ENCODE measurements around the gene TM4SF20. TPM values are rescaled to one million over a fixed set of nuclear protein-coding genes. Genes with fewer than 3 reads are reported as not detected.

TM4SF20 gene
- total RNA-seq, 3 donors from 2014 or later (not counting 1 experiment from before 2014, with no cell fraction given), result not detected

- no peaks in the 10 kb centered on the region for H3K36me3 Mint-ChIP-seq
- Histone ChIP-seq H3K27ac (ENCODE audit: low read length) (no peak overlapping the region), H3K4me1 (ENCODE audit: control insufficient read depth, insufficient read depth, low read length) (peaks cover 4% of the 10 kb centered on the region), H3K27me3 (ENCODE audit: control insufficient read depth, insufficient read depth, low read length) (no peaks in the 10 kb centered on the region), H3K36me3 (ENCODE audit: control insufficient read depth, insufficient read depth, low read length) (no peaks in the 10 kb centered on the region), H3K4me3 (ENCODE audit: low read length) (no peak overlapping the region), H3K9me3 (ENCODE audit: control insufficient read depth, insufficient read depth, low read length) (no peaks in the 10 kb centered on the region)
- ATAC-seq (no peak), DNase-seq (no peak)
- H3K27ac Mint-ChIP-seq, result no peak overlapping the region
- intact Hi-C loops (cut with micrococcal nuclease), result no loop called here
- no peaks in the 10 kb centered on the region for H3K9me3 Mint-ChIP-seq
- no peak for TF ChIP-seq CTCF (IDR thresholded peaks at IDR 0.05)
- peaks cover 5 to 8% of the 10 kb centered on the region in 2 donors for H3K27me3 Mint-ChIP-seq (ENCODE audit: low read depth in 2 of 2)
- H3K4me3 Mint-ChIP-seq, result no peak overlapping the region
- peaks cover 0 to 7% of the 10 kb centered on the region in 2 donors for H3K4me1 Mint-ChIP-seq
Observed at GRCh38 chr2:227402321-227402720, 23.2 kb upstream of the TM4SF20 start.

GRCh38 chr2:227401550-227401949 is 22.4 kb upstream of the TM4SF20 start:
- peaks cover 0 to 7% of the 10 kb centered on the region in 2 donors for H3K4me1 Mint-ChIP-seq

GRCh38 chr2:227398684-227399670 is 19.9 kb upstream of the TM4SF20 start:
- DNase-seq, result no peak
- 60% methylated on average over 3 of the region's 4 CpGs for WGBS (ENCODE audit: insufficient coverage)
- Mint-ChIP-seq H3K27ac (no peak overlapping the region), H3K36me3 (no peaks in the 10 kb centered on the region), H3K4me3 (no peak overlapping the region), H3K27me3 (ENCODE audit: low read depth in 2 of 2) (peaks cover 0 to 5% of the 10 kb centered on the region in 2 donors), H3K4me1 (no peaks in the 10 kb centered on the region), H3K9me3 (no peaks in the 10 kb centered on the region)
- H3K27ac ChIP-seq (ENCODE audit: low read length), result no peak overlapping the region
- no peak for TF ChIP-seq CTCF (IDR thresholded peaks at IDR 0.05)
- no peaks in the 10 kb centered on the region for H3K36me3 ChIP-seq (ENCODE audit: control insufficient read depth, insufficient read depth, low read length)
- no peak for ATAC-seq
- H3K4me3 ChIP-seq (ENCODE audit: low read length), result no peak overlapping the region
- H3K27me3 ChIP-seq (ENCODE audit: control insufficient read depth, insufficient read depth, low read length), result no peaks in the 10 kb centered on the region
- intact Hi-C loops (cut with micrococcal nuclease), result no loop called here
- no peaks in the 10 kb centered on the region for H3K4me1 ChIP-seq (ENCODE audit: control insufficient read depth, insufficient read depth, low read length)
- no peaks in the 10 kb centered on the region for H3K9me3 ChIP-seq (ENCODE audit: control insufficient read depth, insufficient read depth, low read length)

More at GRCh38 chr2:227401550-227401949, 22.4 kb upstream of the TM4SF20 start:
- intact Hi-C loops (cut with micrococcal nuclease), result no loop called here
- Histone ChIP-seq H3K9me3 (ENCODE audit: control insufficient read depth, insufficient read depth, low read length) (no peaks in the 10 kb centered on the region), H3K36me3 (ENCODE audit: control insufficient read depth, insufficient read depth, low read length) (no peaks in the 10 kb centered on the region), H3K27me3 (ENCODE audit: control insufficient read depth, insufficient read depth, low read length) (no peaks in the 10 kb centered on the region), H3K4me1 (ENCODE audit: control insufficient read depth, insufficient read depth, low read length) (peaks cover 4% of the 10 kb centered on the region), H3K4me3 (ENCODE audit: low read length) (no peak overlapping the region), H3K27ac (ENCODE audit: low read length) (no peak overlapping the region)
- no peak overlapping the region for H3K27ac Mint-ChIP-seq
- DNase-seq (no peak), ATAC-seq (no peak)
- no peaks in the 10 kb centered on the region for H3K36me3 Mint-ChIP-seq
- no peak overlapping the region for H3K4me3 Mint-ChIP-seq
- TF ChIP-seq CTCF (IDR thresholded peaks at IDR 0.05), result no peak
- no peaks in the 10 kb centered on the region for H3K9me3 Mint-ChIP-seq
- 93% methylated on average over 2 of the region's 2 CpGs for WGBS (ENCODE audit: insufficient coverage)
- H3K27me3 Mint-ChIP-seq (ENCODE audit: low read depth in 2 of 2), result peaks cover 5 to 7% of the 10 kb centered on the region in 2 donors

Measured in natural killer cell (primary cell).